Left lung (tissue), 10 donors: ENCODE data around the gene ANKRD16. TPM values are rescaled to one million over a fixed set of nuclear protein-coding genes. Genes with fewer than 3 reads are reported as not detected.

ENCODE experiments used
- ATAC-seq: fragments of 200-7000 bp; cut with Tn5 transposase; one replicate; pipeline ENCODE4 v1.9.1; 2020; ENCODE audit warnings: moderate library complexity
- DNase-seq, 4 donors: peaks; one replicate each; pipeline ENCODE4 v3.0.0-alpha.2; 2013 to 2020
- H3K27ac ChIP-seq, 2 donors: fragments of 200-600 bp; sonication (generic) in 1 of 2; one replicate each; pipeline versions ENCODE4 v1.5.0 to v1.8.0; 2020 to 2021
- H3K27me3 ChIP-seq, 2 donors: fragments of 200-600 bp; sonication (generic) in 1 of 2; one replicate each; pipeline versions ENCODE4 v1.5.0 to v1.8.0; 2020 to 2021
- H3K36me3 ChIP-seq, 2 donors: fragments of 200-600 bp; sonication (generic) in 1 of 2; one replicate each; pipeline versions ENCODE4 v1.5.0 to v1.8.0; 2020 to 2021
- H3K4me1 ChIP-seq, 2 donors: fragments of 200-600 bp; one replicate each; pipeline ENCODE4 v1.8.0; 2021
- H3K4me3 ChIP-seq, 2 donors: fragments of 200-600 bp; sonication (generic) in 1 of 2; one replicate each; pipeline versions ENCODE4 v1.5.0 to v1.8.0; 2020 to 2021; ENCODE audit warnings: mild to moderate bottlenecking in 1 of 2
- H3K9me3 ChIP-seq, 2 donors: fragments of 200-600 bp; sonication (generic) in 1 of 2; one replicate each; pipeline versions ENCODE4 v1.5.0 to v1.8.0; 2020 to 2021
- intact Hi-C, 2 donors: fragments of 100-400 bp; cut with DNase I; formaldehyde crosslinking; loops; one replicate each; pipeline versions ENCODE4 v1.11.2 to v1.14.2; 2022
- polyA plus RNA-seq, 6 donors: library from polyadenylated mRNA; unstranded; fragments of 120-200 nt; gene quantifications; one replicate each; pipeline ENCODE4 v1.2.1, GENCODE V29; 2013; ENCODE audit not compliant: insufficient read length in 6 of 6
- total RNA-seq, 2 donors: library from RNA; stranded (reverse); fragmentation: NEBNext Ultra II Directional; extraction: Animal tissue kit (Norgen Biotek cat#: 25700); gene quantifications; one replicate each; pipeline ENCODE4 v1.2.1, GENCODE V29; 2021
- TF ChIP-seq, protein P1 (sequence below), 2 donors: fragments of 200-600 bp; sonication (generic) in 1 of 2; IDR thresholded peaks; one replicate each; pipeline versions ENCODE4 v1.5.0 to v1.8.0; 2021; ENCODE audit warnings: antibody characterized with exemption in 2 of 2
- donor health status: DM: no; HTN: yes; CAD: no.
- donor health status: DM: no; HTN: no; CAD: no.

Gene ANKRD16
- total and polyA plus RNA-seq, 8 donors = 4.4 to 13.0 (median 11.7) TPM

DNA sequence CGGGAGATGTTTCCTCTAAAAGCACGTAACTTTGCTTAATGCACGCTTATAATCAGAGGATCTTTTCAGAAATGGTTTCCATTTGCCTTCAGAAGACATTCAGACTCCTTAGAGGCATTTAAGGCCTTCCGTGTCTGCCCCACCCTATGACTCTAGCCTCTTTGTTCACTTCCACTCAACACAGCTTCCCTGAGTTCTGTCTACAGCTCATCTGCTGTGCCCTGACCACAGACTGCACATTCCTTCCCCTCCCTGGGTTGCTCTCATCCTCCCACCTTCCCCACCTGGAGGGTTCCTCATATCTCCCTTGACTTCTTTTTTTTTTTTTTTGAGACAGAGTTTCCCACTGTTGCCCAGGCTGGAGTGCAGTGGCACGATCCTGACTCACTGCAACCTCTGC is 17.0 kb upstream of the ANKRD16 start:
- H3K9me3 ChIP-seq = no peaks in the 10 kb centered on the region
- no peaks in the 10 kb centered on the region for H3K27me3 ChIP-seq
- no peak overlapping the region for H3K4me3 ChIP-seq
- TF ChIP-seq, protein P1, sequence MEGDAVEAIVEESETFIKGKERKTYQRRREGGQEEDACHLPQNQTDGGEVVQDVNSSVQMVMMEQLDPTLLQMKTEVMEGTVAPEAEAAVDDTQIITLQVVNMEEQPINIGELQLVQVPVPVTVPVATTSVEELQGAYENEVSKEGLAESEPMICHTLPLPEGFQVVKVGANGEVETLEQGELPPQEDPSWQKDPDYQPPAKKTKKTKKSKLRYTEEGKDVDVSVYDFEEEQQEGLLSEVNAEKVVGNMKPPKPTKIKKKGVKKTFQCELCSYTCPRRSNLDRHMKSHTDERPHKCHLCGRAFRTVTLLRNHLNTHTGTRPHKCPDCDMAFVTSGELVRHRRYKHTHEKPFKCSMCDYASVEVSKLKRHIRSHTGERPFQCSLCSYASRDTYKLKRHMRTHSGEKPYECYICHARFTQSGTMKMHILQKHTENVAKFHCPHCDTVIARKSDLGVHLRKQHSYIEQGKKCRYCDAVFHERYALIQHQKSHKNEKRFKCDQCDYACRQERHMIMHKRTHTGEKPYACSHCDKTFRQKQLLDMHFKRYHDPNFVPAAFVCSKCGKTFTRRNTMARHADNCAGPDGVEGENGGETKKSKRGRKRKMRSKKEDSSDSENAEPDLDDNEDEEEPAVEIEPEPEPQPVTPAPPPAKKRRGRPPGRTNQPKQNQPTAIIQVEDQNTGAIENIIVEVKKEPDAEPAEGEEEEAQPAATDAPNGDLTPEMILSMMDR (IDR thresholded peaks at IDR 0.05) = no peak
- ATAC-seq (no peak), DNase-seq (no peak)
- peaks cover 0 to 55% of the 10 kb centered on the region in 2 donors for H3K36me3 ChIP-seq
- intact Hi-C loops = no loop called here
- H3K4me1 ChIP-seq = peaks cover 0 to 5% of the 10 kb centered on the region in 2 donors
- no peak overlapping the region for H3K27ac ChIP-seq

DNA sequence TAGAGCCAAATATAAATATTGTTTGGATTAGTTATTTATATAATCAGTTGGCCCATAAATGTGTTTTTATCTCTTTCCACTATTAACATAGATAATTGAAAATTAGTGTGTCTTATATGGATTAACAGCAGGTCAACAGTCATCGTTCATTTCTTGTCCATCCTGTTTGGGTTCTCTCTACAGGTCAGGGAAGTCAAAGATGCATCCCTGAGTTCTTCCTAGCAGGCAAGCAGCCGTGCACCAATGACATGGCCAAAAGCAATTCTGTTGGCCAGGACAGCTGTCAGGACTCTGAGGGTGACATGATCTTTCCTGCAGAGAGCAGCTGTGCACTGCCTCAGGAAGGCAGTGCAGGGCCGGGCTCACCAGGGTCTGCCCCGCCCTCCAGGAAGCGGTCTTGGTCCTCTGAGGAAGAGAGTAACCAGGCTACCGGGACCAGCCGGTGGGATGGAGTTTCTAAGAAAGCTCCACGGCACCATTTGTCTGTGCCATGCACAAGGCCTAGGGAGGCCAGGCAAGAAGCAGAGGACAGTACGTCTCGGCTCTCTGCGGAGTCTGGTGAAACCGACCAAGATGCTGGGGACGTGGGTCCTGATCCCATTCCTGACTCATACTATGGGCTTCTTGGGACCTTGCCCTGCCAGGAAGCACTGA is 16.3 kb upstream of the ANKRD16 start:
- H3K4me1 ChIP-seq = peaks cover 0 to 5% of the 10 kb centered on the region in 2 donors
- no peaks in the 10 kb centered on the region for H3K9me3 ChIP-seq
- ATAC-seq = peak; percentile 50
- H3K27ac ChIP-seq = no peak overlapping the region
- no peaks in the 10 kb centered on the region for H3K27me3 ChIP-seq
- no peak for DNase-seq
- H3K4me3 ChIP-seq = no peak overlapping the region
- H3K36me3 ChIP-seq = peaks cover 0 to 48% of the 10 kb centered on the region in 2 donors
- intact Hi-C loops = no loop called here
- TF ChIP-seq, protein P1 (IDR thresholded peaks at IDR 0.05) = no peak

DNA sequence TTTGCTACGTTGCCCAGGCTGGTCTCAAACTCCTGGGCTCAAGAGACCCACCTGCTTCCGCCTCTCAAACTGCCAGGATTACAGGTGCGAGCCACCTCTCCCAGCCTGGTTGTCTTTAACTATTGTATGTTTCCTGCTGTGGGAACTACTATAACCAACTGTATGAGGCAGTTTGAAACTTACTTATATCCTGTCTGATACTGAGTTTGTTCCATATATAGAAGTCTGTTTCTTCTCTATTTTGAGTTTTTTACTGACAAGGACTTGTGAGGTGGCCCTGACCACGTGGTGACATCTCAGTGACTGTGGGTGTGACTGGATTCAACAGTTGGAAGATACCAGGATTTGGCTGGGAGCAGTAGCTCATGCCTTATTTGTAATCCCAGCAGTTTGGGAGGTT is 14.5 kb upstream of the ANKRD16 start:
- intact Hi-C loops = no loop called here
- H3K27me3 ChIP-seq = no peaks in the 10 kb centered on the region
- no peaks in the 10 kb centered on the region for H3K9me3 ChIP-seq
- TF ChIP-seq, protein P1 (IDR thresholded peaks at IDR 0.05) = no peak
- H3K27ac ChIP-seq = no peak overlapping the region
- H3K36me3 ChIP-seq = peaks cover 0 to 31% of the 10 kb centered on the region in 2 donors
- no peak overlapping the region for H3K4me3 ChIP-seq
- peaks cover 0 to 5% of the 10 kb centered on the region in 2 donors for H3K4me1 ChIP-seq
- DNase-seq = no peak
- ATAC-seq = no peak

DNA sequence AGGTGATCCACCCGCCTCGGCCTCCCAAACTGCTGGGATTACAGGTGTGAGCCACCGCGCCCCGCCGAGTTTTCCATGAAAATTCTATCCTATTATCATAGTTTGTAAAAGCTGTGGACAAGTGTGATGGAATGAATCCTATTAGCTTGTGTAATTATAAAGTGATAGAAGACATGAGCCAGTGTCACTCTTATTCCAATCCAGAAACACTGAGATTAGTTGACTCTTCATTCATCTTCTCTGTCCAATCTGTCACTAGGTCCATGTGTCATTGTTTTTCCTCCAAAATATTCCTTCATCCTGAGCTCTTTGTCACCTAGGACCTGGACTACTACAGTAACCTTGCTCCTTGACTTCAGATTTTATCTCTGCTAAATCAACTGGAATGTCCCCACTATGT is 13.9 kb upstream of the ANKRD16 start:
- Histone ChIP-seq H3K27ac (no peak overlapping the region), H3K27me3 (no peaks in the 10 kb centered on the region), H3K4me3 (no peak overlapping the region), H3K4me1 (peaks cover 0 to 5% of the 10 kb centered on the region in 2 donors), H3K9me3 (no peaks in the 10 kb centered on the region), H3K36me3 (peaks cover 0 to 26% of the 10 kb centered on the region in 2 donors)
- no peak for ATAC-seq
- TF ChIP-seq, protein P1 (IDR thresholded peaks at IDR 0.05) = no peak
- intact Hi-C loops = no loop called here
- DNase-seq = no peak

DNA sequence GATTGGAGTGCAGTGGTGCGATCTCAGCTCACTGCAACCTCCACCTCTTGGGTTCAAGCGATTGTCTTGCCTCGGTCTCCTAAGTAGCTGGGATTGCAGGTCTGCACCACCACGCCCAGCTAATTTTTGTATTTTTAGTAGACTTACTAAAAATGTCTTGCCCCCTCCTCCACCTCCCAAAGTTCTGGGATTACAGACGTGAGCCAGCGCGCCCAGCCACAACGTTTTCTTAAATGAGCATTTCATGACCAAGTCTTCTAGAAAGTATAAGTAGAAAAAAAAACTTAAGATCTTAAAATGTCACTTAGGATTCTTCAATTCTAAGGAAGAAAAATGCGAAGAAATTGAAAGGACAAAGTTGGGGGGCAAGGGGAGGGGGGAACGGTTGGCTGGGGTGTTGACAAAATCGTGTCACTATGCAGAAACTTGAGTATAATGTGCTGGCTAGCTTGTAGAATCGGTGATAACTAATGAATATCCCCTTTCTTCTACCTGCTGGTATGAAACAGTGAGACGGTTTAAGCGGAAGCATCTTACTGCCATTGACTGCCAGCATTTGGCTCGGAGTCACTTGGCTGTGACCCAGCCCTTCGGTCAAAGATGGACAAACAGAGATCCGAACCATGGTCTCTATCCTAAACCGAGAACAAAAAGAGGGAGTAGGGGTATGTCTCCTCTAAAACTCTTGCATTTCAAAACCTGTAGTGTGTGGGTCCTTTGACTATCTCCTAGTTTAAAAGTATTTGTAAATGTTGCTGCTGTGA is 13.0 kb upstream of the ANKRD16 start:
- H3K4me3 ChIP-seq = no peak overlapping the region
- H3K4me1 ChIP-seq = peaks cover 0 to 5% of the 10 kb centered on the region in 2 donors
- TF ChIP-seq, protein P1 (IDR thresholded peaks at IDR 0.05) = no peak
- H3K27me3 ChIP-seq = no peaks in the 10 kb centered on the region
- no peak overlapping the region for H3K27ac ChIP-seq
- intact Hi-C loops = no loop called here
- ATAC-seq (no peak), DNase-seq (no peak)
- peaks cover 0 to 7% of the 10 kb centered on the region in 2 donors for H3K9me3 ChIP-seq
- H3K36me3 ChIP-seq = peaks cover 0 to 30% of the 10 kb centered on the region in 2 donors
